SKM-1 treated with dmso at 0.1 percent for 144 hours (cell line): ENCODE data around the gene ENTHD1.

Experiments
- DNase-seq: peaks from one replicate; lab custom pipeline; 2025; ENCODE audit not compliant: unreplicated experiment; lab: John Stamatoyannopoulos, UW

ENTHD1 gene

DNA sequence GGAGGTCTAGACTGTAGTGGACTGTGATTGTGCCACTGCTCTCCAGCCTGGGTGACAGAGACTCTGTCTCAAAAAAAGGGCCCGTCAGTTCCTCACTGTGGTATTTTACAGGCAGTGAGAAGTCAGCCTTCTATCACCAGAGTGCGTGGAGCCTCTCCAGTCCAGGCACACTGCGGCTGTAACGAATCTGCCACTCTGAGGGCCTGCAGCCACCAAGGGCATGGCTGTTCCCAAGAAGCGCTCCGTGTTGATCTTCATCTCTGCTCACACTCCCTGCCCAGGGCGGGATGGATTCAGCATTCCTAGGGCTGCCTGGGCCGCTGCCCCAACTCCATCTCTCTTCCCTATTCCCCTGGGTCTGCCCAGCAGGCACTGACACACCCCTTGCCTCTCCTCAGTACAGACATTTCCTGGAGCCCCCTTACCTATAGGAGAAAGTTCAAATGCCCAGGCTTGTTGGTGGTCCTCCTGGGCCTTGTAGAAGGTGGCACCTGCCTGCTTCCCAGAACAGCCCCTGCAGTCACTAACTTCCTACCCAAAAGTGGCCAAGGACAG lies 174.6 kb downstream of the ENTHD1 start:
- DNase-seq: no peak

DNA sequence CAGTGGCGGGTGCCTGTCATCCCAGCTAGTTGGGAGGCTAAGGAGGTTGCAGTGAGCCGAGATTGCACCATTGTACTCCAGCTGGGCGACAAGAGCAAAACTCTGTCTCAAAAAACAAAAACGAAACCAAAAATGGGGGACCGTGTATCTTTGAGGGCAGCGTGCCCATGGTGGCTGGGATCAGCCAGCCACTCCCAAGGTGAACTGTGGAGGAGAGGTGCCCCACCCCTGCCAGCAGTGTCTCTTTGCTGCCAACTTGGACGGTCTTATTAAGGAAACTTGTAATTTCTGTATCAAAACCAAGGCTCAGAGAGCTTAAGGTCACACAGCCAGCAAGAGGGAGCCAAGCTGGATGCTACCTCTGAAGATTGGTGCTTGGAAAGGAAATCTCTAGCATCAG lies 175.4 kb downstream of the ENTHD1 start:
- no peak for DNase-seq

GRCh38 chr22:39717099-39717498 lies 176.5 kb downstream of the ENTHD1 start:
- no peak for DNase-seq

DNA sequence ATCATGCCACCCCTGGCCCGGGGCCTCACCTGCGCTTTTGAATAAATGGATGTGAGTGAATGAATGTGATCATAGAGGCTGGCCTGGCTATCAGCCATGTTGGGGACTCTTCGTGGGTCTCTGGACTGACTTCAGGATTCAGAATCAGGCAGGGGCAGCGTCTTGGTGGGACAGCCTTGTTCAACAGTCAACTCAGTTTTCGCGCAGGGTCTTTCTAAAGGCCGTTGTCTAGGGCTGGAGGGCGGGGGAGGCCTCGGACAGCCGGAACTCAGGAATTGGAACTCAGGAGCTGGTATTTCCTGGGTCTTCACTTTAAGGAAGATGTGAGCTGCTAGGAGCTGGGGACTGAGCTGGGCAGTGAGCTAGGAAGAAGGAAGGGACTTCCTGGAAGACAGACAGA lies 177.0 kb downstream of the ENTHD1 start:
- no peak for DNase-seq

DNA sequence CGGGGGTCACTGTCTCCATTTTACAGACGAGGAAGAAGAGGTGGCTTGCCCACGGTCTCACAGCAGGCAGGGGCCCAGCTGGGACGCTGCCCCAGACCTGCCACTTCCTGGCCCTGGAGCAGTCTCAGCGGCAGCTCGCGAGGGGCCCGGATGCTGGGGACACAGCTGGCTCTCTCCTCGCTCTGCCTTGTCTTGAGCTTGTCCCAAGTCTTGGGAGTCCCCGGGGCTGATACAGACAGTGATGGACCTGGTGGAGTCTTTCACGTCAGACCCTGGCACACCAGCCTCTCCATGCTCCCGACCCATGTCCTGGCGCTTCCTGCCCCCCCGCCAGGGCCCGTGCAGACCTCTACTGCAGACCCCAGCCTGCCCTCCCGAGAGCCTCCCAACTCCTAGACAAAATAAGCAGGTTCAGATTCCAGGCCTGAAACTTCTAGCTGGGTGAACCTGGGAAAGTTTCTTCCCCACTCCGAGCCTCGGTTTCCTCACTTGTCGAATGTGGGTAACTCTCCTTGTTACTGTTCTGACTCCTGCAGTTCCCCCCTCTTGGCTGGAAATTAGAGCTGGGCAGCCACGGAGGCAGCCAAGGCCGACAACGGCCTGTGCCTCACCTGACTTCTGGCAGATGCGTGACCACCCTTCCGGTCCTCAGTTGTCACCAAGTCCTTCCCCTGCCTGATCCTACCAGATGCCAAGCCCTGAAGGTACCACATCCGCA lies 177.6 kb downstream of the ENTHD1 start:
- DNase-seq: no peak

- no peak for DNase-seq
These were observed 179.2 kb downstream of the ENTHD1 start for GRCh38 chr22:39714321-39714720.

DNA sequence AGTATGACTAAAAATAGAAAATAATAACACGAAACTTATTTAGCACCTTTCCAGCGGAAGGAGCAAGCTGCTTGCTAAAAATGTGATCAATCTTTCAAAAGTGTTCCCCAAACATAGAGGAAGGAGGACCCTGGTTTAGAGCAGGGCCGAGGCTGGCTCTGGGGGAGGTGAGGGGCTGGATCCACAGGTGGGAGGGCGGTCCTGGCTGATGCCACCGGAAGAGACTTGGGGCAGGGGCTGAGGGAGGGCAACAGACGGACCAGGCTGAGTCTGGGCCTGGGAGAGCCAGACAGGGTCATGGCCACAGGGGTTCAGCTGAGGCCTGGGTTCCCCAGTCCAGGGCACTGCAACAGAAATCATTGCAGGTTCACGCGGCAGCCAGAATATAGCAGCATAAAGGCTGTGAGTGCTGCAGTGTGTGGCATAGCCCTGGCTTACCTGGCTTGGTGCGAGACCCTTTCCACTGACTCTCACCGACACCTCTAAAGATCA lies 179.7 kb downstream of the ENTHD1 start:
- no peak for DNase-seq

DNA sequence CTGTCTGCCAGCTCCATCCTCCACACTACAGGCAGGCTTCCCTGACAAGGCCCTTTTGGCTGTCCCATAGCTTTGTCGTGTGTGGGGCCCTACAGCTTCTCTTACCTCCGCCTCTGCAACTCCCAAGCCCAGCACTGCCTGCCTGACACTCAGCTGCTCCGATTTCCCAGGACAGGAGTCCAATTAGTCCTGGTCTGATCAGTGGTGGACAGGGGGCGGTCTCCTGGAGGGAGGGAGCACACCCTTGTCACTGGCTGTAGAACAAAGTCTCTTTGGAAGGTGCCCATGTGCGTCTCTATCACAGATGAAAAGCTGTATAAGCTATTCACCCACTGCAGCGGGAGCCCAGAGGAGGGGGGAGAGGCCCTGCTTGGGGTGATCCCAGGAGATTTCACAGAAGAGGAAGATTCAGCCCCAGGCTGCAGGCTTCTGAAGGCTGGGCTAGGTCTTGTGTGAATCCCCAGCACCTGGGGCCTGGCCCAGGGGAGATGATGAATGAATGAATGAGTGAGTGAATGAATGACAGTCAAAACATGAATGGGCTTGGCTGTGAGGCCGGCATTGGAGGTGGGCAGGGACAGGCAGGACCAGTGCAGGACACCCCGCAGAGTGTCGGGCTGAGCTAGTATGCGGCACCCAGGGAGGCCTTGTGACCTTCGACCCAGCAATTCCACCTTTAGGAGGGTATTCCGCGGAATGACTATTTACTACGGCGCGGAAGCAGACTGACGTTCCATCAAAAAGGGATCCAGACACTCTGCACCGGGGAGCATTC lies 180.6 kb downstream of the ENTHD1 start:
- no peak for DNase-seq

DNA sequence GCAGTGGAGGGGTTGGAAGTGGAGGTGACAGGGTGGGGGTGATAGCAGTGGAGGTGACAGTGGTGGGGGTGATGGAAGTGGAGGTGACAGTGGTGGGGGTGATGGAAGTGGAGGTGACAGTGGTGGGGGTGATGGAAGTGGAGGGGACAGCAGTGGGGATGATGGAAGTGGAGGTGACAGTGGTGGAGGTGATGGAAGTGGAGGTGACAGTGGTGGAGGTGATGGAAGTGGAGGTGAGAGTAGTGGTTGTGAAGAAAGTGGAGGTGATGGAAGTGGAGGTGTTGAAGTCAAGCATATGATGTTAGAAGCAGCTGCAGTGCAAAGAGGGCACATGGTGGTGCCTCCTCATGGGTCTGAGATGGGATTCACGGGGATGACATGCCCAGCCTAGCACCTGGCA lies 181.5 kb downstream of the ENTHD1 start:
- no peak for DNase-seq

DNA sequence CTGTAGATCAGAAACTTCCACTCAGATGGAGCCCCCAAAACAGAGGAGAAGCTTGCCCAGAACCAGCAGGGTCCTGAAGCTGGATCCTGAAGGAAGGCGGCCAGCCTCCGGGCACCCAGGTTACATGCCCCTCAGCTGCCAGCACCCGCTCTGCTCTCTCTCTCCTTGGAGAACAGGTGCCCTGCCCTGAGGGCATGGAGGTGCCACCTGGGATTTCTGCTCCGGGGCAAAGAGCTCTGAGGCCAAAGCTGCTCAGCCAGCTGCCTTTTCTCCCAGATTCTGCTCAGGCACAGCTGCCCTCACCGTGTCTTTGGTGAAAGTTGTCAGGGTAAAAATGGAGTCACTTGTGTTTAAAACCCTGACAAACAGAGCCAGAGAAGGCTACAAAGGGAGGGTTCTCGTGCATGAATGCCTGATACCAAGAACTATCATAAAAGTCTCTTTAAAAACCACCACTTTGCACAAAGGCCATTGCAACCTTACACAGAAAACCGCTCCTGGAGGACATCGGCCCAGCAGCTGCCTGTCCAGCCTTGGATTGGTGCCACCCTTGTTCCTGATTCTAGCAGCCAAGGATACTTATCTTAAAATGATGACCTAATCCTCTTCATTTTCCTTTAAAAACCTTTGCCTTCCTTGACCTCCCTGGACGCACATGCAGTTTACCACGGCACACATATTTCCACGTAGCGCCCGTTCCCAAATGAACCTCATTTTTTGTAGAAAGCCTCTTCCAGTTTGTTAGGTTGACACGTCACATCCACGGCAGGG lies 183.0 kb downstream of the ENTHD1 start:
- DNase-seq: no peak

GRCh38 chr22:39707816-39708215 lies 185.7 kb downstream of the ENTHD1 start:
- DNase-seq: no peak

GRCh38 chr22:39707351-39707750 lies 186.2 kb downstream of the ENTHD1 start:
- no peak for DNase-seq

GRCh38 chr22:39706376-39707140 lies 187.0 kb downstream of the ENTHD1 start:
- no peak for DNase-seq

DNA sequence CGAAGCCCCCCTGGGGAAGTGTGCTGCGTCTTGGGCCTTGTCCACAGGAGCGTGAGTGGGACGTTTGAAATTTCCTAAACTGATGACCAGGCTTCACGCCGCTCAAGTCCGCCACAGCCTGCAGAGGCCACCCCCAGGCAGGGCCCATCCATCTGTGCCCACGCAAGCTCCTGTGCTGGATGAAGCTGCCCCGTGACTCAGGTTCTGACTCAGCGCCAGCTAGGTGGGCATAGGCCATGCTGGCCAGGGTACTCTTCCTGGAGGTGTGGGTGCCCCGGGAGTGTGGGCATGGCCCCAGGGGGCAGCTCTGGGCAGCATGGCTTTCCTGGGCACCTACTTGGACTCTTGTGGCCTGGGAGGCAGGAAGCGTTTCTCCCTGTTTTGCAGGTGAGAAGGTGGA lies 188.2 kb downstream of the ENTHD1 start:
- no peak for DNase-seq

GRCh38 chr22:39703928-39704639 lies 189.5 kb downstream of the ENTHD1 start:
- DNase-seq: no peak

- no peak for DNase-seq
These were observed 190.5 kb downstream of the ENTHD1 start for GRCh38 chr22:39703091-39703490.

DNA sequence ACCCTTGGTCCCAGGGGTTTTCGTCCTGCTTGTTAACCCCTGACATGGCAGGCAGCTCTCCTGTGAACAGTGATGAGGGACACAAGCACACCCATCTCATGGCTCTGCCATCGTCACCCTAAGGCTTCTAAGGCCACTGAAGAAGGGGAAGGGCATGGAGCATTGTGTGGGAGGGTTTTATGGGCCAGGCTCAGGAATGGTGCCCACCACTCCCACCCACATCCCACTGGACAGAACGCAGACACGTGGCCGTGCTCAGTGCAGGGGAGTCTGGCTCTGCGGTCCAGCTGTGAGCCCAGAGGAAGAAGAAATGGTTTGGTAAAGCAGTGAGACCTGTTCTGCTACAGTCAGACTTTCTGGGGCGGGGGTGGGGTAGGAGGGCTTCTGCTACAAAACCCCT lies 193.0 kb downstream of the ENTHD1 start:
- no peak for DNase-seq

GRCh38 chr22:39699631-39700360 lies 193.8 kb downstream of the ENTHD1 start:
- DNase-seq: no peak

DNA sequence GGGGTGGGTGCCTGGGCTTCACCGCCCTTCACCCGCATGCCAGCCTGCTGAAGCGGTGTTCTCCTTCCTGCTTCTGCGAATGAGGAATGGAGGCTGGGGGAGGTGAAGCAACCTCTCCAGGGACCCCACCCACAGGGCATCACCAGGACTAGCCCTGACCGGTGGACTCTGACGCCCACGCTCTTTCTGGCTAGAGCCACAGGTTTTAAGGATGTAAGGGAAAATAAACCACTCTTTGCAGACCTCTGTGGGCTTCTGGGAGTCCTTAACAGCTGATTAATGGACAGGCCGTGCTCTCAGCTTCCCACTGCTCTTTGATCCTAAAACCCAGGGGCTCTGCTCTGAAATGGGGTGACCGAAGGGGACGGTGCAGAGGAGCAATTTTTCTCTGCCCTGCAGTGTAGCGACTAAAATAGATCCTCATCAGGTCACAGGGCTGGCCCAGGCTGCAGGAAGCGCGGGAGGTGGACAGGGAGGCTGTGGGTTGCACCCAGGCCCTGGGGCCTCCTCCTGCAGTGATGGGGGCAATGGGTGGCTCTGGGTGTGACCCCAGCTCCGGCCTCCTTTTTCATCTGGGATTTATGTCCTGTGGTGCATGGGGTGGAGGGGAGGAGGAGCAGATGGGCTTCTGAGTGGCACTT lies 195.7 kb downstream of the ENTHD1 start:
- DNase-seq: no peak
